ENCODE measurements around the gene ZCCHC14.

- TF ChIP-seq CTCF (IDR thresholded peaks at IDR 0.05) (no peak), ZFX (IDR thresholded peaks at IDR 0.05; ENCODE audit: borderline replicate concordance) (no peak)
Observed at GRCh38 chr16:87431926-87432325, 60.9 kb downstream of the ZCCHC14 start.

All from 22Rv1 (cell line).